Embryonic facial prominence (tissue), 1 donor: ENCODE data around the gene ADD1.
"Not testable (repeated sequence)": the region's sequence is repeated elsewhere in the genome, so short reads cannot be mapped to it uniquely, and the experiment has no call there.

Experiments
- DNase-seq: peaks from one replicate; pipeline ENCODE4 v3.0.0-alpha.2; 2016; ENCODE audit errors: extremely low spot score

The ADD1 gene

DNA sequence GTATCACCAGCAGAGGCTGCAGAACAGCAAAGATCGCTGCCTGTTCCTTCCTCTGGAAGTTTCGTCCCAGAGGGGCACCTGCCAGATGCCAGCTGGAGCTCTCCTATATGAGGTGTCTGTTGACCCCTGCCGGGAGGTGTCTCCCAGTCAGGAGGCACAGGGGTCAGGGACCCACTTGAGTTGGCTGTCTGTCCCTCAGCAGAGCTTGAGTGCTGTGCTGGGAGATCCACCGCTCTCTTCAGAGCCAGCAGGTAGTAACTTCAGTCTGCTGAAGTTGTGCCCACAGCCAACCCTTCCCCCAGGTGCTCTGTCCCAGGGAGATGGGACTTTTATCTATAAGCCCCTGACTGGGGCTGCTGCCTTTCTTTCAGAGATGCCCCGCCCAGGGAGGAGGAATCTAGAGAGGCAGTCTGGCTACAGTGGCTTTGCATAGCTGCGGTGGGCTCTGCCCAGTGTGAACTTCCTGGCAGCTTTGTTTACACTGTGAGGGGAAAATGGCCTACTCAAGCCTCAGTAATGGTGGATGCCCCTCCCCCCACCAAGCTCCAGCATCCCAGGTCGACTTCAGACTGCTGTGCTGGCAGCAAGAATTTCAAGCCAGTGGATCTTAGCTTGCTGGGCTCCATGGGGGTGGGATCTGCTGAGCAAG lies 78.9 kb downstream of the ADD1 start:
- DNase-seq: not testable (repeated sequence)

DNA sequence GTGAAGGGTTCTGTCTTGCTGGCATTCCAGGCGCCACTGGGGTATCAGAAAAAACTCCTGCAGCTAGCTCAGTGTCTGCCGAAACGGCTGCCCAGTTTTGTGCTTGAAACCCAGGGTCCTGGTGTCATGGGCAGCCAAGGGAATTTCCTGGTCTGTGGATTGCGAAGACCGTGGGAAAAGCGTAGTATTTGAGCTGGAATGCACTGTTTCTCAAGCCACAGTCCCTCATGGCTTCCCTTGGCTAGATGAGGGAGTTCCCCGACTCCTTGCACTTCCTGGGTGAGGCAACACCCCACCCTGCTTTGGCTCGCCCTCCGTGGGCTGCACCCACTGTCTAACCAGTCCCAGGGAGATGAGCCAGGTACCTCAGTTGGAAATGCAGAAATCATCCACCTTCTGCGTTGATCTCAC lies 79.5 kb downstream of the ADD1 start:
- DNase-seq: no peak

- no peak for DNase-seq
Measured at GRCh38 chr4:2923668-2924173, 80.1 kb downstream of the ADD1 start.

- DNase-seq: no peak
Measured at GRCh38 chr4:2924286-2924685, 80.6 kb downstream of the ADD1 start.

GRCh38 chr4:2924765-2925301 lies 81.2 kb downstream of the ADD1 start:
- no peak for DNase-seq

DNA sequence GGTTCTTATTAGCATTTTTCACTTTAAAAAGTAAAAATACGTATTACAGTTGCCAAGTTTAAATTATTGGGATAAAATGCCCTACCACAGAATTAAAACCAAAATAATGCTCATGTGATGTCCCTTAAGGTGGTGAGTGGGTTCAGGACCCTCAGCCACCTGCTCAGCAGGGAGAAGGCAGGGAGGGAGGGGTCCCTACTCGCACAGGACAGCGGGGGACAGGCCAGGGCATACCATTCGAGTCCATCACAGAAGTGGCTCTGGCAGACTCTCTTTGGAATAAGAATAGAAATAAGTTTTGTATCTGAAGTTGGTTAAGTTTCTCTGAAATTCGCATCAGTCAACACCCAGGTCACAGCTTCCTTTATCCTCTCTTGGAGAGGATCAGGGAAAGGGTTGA lies 81.9 kb downstream of the ADD1 start:
- no peak for DNase-seq

DNA sequence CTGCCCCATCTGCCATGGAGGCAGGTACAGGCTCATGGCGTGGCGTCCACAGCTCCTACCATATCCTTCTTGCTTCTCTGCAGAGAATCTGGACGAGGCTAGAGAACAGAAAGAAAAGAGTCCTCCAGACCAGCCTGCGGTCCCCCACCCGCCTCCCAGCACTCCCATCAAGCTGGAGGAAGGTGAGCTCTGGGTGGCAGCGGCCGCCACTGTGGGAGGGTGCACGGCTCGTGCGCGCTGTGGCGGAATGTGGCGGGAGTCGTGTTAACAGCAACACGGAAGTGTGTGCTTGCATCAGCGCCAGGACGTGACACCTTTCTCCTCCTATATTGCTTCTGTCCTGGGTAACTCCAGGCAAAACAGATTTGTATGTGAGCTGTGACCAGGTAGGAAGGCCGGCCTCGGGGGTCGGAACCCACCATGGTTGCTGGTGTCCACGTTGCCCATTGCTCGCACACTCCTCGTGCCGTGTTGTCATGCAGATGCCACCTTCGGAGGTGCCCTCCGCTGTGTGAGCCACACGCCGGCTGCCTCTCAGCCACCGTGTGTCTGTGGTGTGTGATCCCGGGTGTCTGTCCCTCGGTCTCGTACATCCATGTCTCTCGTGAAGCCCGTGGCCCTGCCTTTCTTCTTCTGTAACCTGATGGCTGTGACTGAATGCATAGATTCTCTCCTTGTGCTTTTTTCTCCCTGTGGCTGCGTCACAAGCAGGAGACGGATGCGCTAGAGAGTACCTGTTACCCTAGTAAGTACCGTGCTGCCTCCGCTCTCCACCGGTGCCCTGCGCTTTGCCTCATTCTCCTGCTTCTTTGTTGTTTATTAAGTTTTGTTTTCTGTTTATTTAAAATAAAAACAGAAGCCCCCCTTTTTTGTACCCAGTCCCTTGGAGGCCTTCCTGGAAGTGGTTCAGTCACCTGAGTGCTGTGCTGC lies 82.6 kb downstream of the ADD1 start:
- no peak for DNase-seq

DNA sequence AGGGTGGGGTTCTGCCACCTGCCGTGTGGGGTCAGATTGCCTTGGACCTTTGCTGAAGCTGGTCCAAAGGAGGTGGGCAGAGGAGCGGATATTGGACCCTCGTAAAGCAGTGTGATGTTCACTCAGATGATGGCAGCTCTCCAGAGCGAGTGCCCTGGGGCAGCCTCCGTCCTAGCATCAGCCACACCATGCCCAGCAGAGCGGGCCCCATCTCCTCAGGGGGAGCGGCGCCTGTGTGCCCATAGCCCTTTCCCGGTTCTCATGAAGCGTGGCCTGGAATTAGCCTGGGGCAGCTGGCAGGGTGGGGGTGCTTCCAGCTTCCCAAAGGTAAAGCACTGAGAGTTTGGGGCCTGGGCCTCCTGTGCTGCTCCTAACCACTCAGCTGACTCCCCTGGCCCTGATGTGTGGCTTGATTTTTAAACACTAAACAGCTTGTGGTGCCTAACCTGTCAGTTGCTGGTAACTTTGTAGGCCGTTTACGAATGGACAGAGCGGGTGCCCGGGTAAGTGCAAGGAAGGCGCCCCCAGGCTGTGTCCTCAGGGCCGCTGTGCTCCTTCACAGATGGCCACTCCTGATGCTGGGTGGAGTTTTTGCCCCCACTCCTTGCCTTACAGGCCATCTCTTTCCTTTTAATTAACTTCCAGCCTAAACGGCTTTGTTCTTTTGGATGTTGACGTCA lies 83.5 kb downstream of the ADD1 start:
- DNase-seq: no peak

DNA sequence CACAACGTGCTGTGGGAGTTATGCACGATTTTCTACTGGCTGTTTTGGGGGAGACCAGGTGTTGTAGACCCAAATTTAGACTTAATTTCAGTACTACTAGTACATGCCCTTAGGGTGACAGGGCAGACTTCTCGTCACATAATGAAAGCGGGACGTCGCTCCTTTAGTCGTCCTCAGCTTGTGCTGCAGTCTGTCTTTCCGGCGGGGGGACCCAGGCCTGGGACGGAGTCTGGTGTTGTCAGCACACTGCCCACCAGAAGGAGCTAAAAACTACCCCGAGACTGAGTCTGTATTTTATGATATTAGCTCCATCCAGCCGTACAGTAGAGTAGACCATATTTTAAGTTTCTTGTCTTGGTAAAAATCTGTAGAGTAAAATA lies 84.0 kb downstream of the ADD1 start:
- DNase-seq: no peak

DNA sequence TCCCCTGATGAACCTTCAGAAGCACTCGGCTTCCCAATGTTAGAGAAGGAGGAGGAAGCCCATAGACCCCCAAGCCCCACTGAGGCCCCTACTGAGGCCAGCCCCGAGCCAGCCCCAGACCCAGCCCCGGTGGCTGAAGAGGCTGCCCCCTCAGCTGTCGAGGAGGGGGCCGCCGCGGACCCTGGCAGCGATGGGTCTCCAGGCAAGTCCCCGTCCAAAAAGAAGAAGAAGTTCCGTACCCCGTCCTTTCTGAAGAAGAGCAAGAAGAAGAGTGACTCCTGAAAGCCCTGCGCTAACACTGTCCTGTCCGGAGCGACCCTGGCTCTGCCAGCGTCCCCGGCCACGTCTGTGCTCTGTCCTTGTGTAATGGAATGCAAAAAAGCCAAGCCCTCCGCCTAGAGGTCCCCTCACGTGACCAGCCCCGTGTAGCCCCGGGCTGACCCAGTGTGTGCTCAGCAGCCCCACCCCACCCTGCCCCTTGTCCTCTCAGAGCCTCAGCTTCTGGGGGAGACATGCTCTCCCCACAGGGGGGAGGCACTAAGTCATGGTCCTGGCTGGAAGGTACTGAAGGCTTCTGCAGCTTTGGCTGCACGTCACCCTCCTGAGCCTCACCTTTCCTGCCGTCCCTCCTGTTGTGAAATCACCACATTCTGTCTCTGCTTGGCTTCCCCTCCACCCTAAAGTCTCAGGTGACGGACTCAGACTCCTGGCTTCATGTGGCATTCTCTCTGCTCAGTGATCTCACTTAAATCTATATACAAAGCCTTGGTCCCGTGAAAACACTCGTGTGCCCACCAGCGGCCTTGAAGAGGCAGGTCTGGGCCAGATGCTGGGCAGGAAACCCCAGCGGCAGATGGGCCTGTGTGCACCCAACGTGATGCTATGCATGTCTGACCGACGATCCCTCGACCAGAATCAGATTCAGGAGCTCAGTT lies 84.9 kb downstream of the ADD1 start:
- DNase-seq: no peak

- DNase-seq: no peak
Measured at GRCh38 chr4:2929469-2929868, 85.8 kb downstream of the ADD1 start.

DNA sequence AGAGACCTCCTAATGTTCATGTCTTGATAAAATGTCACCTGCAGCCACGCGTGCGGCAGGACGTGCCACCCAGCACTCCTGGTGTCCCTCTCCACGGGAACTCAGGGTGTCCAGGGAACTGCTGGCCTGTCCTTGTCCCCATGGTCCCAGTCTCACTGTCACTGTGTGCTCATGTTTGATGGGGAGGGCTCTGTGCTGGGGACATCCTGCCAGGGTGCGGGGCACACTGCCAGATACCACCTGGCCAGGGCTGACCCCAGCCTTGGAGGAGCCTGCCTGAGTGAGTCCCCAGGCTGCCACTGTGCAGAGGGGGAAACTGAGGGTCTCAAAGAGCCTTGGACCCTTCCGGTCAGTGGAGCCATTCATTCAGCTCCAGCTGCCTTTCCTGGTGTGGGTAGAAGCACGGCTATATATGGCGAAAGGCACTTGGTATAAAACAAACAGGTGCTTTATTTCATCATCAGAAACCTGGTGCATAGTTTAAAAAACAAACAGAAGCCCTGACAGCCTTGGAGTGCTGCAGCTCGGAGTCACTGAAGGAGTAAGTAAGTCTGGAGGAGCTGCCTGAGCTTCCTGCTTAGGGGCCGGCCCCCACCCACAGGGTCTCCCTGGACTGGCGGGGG lies 86.6 kb downstream of the ADD1 start:
- no peak for DNase-seq

GRCh38 chr4:2930758-2931511 lies 87.3 kb downstream of the ADD1 start:
- no peak for DNase-seq

DNA sequence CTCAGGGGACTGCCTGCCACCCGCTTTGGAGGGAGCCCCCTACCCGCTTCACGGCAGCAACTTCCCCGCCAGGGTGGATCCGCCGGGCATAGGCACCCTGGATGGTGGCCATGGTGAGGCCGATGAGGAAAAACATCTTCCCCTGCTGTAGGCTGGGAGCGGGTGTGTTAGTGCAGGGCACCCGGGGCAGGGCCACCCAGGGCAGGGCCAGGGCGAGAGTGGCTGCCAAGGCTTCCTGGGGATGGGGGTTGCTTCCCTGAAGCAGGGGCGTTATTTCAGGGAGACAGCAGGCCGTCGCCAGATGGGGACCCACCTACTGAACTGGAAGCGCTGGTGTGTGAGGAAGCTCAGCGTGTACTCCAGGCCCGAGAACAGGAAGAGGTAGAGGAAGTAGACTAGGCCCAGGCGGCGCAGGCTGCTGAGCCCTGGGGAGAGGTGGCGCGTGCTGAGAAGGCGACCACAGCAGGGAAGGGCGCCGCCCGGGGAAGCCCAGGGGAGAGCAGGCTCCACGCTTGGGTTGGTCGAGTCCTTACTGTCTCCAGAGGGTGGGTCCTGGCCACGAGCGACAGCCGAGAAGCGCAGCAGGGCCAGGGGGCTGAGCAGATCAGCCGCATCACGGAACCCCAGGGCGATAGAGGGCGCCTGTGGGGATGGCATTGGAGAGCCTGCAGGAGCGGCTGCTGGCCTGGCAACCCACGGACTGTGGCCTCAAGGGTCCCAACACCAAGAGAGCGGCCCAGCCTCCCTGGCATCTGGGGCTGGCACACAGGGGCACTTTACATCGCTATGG lies 88.1 kb downstream of the ADD1 start:
- no peak for DNase-seq

GRCh38 chr4:2932321-2932950 lies 88.8 kb downstream of the ADD1 start:
- no peak for DNase-seq

DNA sequence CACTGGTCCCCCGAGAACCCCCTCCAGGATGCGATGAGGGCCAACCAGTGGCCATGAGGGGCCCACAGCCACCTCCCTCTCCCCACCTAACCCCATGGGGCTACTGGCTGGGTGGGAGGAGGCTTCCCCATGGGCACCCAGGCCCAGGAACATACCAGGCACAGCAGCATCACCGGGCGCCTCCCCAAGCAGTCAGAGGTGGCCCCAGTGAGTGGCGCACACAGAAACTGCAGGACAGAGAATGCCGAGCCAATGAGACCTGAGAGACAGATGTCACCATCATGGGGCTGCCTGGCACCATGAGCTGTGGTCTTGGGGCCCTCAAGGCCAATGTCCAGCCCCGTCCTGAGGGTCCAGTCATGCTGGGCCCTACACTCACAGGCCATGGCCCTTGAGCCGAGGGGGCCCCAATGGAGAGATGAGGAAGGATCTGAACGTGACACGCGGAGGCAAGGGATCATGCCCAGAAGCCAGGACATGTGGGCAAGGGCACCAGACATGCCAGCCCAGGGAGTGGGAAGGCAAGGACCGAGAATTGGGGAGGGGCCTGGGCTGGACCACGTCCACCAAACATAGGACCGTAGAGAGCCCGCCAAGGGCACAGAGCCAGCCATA lies 89.4 kb downstream of the ADD1 start:
- no peak for DNase-seq

- no peak for DNase-seq
Measured at GRCh38 chr4:2933566-2934076, 90.0 kb downstream of the ADD1 start.
